Hematopoietic multipotent progenitor cell treated with erythropoietin and hydrocortisone succinate and interleukin-3 and kit ligand, for 8 days (in vitro differentiated cells): ENCODE measurements around the gene GEMIN4.
"Not testable (repeated sequence)": the region's sequence is repeated elsewhere in the genome, so short reads cannot be mapped to it uniquely, and the experiment has no call there.

ENCODE experiments used
- DNase-seq: peaks from one replicate; pipeline ENCODE4 v3.0.0-alpha.2; 2015

GEMIN4 gene

DNA sequence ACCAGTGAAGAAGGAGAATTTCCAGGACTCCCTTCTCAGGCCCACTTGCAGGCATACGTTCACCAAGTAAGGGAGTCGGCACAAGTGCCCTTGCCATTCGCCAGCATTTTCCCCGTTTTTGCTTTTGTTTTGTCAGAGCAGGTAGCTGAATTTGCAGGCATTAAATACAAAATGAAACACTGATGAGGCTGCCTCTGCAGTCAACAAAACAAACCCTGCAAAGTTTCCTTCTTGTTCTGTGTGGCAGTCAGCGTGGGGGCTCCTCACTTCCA is 22.2 kb upstream of the GEMIN4 start:
- no peak for DNase-seq

DNA sequence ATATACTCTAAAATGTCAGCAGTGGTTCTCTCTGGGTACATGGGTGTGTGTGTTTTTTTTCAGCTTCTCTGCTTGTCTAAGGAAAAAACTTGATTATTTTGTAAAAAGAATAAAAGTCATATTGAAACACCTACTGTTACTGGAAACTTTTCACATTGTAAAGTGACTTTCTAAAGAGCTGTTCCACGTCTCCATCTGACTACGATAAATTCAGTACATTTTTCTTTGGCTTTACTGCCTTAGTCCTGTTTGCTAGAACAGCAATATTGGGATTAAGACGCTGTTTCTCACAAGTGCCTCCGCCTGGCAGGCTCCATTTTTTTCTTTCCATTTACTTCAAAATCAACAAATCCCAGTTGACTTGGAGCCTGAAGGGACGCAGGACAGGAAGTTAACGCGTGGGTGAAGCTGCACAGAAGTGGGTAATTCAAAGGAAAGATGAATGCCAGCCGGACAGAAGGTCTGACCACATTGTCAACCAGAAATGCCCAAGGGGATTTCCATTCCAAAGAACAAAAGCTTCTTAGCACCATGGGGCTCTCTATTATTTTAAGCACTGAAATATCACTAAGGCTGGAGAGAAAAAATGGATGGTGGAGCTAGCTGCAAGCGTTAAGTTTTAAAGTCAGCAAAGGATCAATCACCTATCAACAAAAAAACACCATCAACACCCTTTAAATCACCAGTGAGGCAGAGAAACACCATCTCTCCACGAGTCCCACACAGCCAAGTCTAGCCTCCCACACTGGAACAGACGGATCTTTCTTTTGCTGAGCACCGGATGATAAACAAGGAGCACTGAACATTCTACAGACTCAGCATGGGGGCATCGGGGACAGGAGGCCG is 21.6 kb upstream of the GEMIN4 start:
- no peak for DNase-seq

DNA sequence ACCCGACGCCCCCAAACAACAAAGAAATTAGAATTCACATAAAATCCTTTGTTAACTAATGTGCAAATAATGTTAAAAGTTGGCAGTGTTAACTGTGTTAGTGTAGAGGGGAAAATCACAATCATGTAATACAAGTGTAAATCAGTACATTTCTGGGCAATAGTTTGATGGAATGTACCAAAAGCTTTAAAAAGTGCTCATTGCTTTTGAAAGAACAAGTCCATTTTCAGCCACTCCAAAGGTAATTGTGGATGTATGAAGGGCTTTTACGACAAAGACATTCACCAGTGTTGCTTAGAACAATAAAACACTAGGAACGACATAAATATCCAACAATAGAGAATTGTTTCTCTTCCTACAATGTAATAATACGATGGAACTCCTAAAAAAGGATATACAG is 21.0 kb upstream of the GEMIN4 start:
- DNase-seq, result no peak

- no peak for DNase-seq
Observed at GRCh38 chr17:767076-767475, 15.0 kb upstream of the GEMIN4 start.

GRCh38 chr17:760371-760770 is 8.3 kb upstream of the GEMIN4 start:
- DNase-seq, result no peak

GRCh38 chr17:759964-760363 is 7.9 kb upstream of the GEMIN4 start:
- DNase-seq, result no peak

- DNase-seq, result not testable (repeated sequence)
Observed at GRCh38 chr17:756010-756567, 4.0 kb upstream of the GEMIN4 start.

DNA sequence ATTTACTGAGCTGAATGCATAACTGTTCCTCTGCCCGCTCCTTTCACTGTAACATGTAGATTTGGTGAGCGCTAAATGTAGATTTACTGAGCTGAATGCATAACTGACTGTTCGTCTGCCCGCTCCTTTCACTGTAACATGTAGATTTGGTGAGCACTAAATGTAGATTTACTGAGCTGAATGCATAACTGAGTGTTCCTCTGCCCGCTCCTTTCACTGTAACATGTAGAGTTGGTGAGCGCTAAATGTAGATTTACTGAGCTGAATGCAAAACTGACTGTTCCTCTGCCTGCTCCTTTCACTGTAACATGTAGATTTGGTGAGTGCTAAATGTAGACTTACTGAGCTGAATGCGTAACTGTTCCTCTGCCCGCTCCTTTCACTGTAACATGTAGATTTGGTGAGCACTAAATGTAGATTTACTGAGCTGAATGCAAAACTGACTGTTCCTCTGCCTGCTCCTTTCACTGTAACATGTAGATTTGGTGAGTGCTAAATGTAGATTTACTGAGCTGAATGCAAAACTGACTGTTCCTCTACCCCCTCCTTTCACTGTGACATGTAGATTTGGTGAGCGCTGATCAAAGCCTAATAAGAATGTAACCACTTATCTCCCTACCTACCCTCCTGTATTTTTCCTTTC is 3.4 kb upstream of the GEMIN4 start:
- DNase-seq, result not testable (repeated sequence)

GRCh38 chr17:753418-753817 is 1.4 kb upstream of the GEMIN4 start:
- DNase-seq, result no peak

DNA sequence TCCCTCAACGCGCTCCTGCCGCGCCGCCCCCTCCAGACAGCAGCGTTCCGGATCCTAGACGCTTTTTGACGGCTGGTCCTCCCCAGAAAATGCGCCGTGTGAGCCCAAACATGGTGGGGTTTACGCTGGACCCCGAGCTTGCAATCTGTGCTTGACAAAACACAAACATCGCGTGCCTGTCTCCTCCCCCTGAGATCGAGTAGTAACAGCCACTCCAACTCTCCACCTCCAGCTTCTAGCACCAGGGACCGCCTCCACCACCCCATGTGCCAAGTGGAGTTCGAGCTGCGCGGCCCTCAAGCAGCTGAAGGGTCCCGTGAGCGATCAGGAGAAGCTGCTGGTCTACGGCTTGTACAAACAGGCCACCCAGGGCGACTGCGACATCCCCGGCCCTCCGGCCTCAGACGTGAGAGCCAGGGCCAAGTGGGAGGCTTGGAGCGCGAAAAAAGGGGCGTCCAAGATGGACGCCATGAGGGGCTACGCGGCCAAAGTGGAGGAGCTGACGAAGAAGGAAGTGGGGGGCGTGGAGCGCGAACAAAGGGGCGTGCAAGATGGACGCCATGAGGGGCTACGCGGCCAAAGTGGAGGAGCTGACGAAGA is 656 bp upstream of the GEMIN4 start:
- peak; percentile 59 for DNase-seq

- DNase-seq, result peak; percentile 56
Observed at GRCh38 chr17:751269-752001, 629 bp downstream of the GEMIN4 start.

DNA sequence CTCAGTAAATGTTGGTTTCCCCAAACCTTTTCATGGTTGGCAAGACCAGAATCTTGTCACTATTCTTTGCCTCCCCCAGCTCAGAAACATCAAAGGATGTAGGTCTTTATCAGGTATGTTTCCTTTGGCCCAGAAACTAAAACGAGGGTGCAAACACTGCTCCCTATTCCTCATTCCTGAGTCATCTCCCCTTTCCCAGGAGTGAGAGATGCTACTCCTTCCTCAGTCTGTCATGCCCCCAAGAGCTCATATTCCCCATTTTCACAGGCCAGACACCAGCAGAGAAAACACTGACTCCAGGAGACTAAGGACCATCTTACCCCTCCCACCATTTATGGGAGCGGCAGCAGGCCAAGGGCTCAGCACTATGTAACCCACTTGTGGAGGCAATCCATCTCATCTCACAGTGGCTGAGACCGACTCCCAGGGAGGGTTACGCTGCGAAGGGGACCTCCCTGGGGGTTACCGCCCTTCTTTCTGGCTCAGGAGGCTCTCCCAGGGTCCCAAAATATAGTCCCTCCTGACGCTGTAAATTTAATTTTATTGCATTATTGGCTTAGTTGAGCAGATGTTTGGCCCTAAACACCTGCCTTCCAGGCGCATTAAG is 1.5 kb downstream of the GEMIN4 start:
- DNase-seq, result no peak

- not testable (repeated sequence) for DNase-seq
Observed at GRCh38 chr17:749359-749758, 2.7 kb downstream of the GEMIN4 start.

DNA sequence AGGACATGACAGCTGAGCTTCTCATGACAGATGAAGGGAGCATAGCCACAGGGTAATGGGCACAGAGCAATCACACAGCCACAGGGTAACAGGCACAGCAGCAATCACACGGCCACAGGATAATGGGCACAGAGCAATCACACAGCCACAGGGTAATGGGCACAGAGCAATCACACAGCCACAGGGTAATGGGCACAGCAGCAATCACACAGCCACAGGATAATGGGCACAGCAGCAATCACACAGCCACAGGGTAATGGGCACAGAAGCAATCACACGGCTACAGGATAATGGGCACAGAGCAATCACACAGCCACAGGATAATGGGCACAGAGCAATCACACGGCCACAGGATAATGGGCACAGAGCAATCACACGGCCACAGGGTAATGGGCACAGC is 3.5 kb downstream of the GEMIN4 start:
- not testable (repeated sequence) for DNase-seq

DNA sequence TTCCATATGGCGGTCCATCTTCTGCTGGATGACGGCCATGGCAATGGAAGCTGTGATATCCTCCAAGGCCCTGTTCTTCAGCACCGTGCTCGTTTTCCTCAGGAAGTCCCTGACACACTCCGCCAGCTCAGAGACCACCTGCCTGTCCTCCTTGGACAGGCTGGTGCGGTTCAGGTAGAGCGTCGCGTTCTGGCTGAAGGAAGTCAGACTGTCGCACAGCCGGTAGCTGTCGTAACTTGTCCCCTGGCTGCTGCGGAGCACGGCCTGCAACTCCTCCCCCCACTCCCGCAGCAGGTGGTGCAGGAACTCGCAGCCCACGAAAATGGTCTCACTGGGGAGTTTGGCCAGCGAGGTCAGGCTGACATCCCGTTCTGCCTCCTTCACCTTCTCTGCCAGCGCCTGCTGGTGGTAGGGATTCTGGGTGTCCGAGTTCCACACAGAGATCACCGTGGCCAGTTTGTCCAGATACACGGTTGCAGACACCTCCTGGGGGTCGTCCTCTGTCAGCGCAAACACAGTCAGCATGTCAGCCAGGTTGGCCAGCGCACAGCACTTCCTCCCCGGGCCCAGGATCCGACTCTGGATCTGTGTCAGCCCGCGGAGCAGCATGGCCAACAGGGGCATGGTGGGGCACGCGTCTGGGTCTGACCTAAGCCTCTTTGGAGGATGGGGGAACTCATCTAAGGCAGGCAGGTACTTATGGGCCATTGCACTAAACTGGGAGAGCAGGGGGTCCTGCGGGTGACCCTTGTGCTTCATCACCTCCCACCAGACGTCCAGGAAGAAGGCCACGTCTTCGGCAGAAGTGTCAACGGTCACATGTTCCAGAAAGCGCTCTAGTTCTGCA is 5.1 kb downstream of the GEMIN4 start:
- no peak for DNase-seq

DNA sequence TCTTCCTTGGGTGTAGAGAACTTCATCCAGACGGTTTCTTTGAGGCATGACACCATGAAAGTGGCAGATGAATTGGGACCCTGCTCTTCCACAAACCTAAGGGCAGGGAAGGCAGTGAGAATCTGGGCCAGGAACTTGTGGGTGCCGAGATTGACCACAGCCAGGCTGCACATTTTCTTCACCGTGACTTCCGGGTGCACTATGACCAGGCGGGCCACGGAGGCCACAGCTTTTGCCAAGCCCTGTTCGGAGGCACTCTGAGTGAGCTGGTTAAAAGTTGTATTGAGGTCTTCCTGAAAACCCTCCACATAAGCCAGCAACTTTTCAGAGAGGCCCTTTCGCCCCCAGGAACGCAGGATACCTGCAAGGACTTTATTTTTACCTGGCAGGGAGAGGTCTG is 5.9 kb downstream of the GEMIN4 start:
- no peak for DNase-seq

GRCh38 chr17:745406-745805 is 6.7 kb downstream of the GEMIN4 start:
- DNase-seq, result no peak

- DNase-seq, result no peak
Observed at GRCh38 chr17:744937-745336, 7.1 kb downstream of the GEMIN4 start.

DNA sequence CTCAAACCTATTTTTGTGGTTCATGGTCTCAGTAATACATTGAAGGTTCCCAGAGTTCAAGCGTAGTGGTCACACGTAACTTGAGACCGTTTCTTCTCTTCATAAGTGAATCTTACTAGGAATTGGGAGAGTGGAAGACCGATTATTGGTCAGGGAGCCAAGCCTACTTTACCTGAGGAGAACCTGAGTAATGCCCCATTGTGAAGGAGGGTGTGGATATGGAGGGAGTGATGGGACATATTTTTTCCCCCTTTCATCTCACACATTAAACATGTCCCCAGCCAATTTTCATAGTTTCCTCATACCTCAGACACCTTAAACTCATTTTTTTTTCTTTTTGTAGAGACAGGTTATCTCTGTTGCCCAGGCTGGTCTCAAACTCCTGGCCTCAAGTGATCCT is 8.9 kb downstream of the GEMIN4 start:
- DNase-seq, result no peak

DNA sequence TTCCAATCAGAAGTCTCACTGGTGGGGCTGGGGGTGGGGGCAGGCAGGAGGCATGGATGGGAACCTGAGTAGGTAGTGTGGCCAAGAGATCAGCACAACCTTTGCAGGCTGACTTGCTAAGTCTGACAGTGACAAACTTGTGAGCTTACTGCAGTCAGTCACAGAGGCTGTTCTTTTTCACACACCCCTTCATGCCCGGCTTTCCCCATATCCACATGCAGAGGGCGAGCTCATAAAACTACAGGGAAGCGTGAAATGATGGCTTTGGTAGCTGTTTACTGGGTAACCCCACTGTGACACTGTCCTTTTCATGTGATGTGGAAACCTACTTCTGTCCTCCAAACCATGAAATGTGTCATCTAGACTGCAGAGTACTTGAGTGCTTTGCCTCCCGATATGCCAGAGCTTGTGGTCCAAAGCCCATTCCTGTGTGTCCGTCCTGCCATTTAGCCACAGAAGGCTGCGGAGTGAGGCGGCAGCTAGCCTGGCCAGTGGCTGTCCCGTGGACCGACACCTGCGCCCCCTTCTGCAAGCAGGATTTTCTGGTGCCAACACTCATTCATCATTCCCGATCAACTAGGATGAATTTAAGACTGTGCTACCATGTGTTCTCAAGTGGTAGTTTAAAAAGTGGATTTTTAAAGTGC is 9.8 kb downstream of the GEMIN4 start:
- DNase-seq, result no peak

GRCh38 chr17:740240-741017 is 11.6 kb downstream of the GEMIN4 start:
- DNase-seq, result peak; percentile 30
